Ishikawa (cell line): Measurements from ENCODE around the gene LAMB1.

Experiments
- CEBPB ChIP-seq: IDR thresholded peaks from 2 replicates; pipeline ENCODE4 v1.6.1; 2012
- CREB1 ChIP-seq: IDR thresholded peaks from 2 replicates; pipeline ENCODE4 v1.6.1; 2012; ENCODE audit warnings: low read depth
- EGR1 ChIP-seq: IDR thresholded peaks from 2 replicates; pipeline ENCODE4 v1.6.1; 2012
- EP300 ChIP-seq: IDR thresholded peaks from 2 replicates; pipeline ENCODE4 v1.6.1; 2012; ENCODE audit warnings: borderline replicate concordance
- FOXM1 ChIP-seq: IDR thresholded peaks from 2 replicates; pipeline ENCODE4 v1.6.1; 2012; ENCODE audit warnings: low read depth, borderline replicate concordance
- NFIC ChIP-seq: IDR thresholded peaks from 2 replicates; pipeline ENCODE4 v1.6.1; 2012
- RAD21 ChIP-seq: IDR thresholded peaks from 2 replicates; pipeline ENCODE4 v1.6.1; 2012; ENCODE audit warnings: low read depth
- REST ChIP-seq: IDR thresholded peaks from 2 replicates; pipeline ENCODE4 v1.6.1; 2012; ENCODE audit warnings: low read depth, mild to moderate bottlenecking
- TAF1 ChIP-seq: IDR thresholded peaks from 2 replicates; pipeline ENCODE4 v1.6.1; 2012; ENCODE audit warnings: low read depth, mild to moderate bottlenecking
- TCF12 ChIP-seq: IDR thresholded peaks from 2 replicates; pipeline ENCODE4 v1.6.1; 2012; ENCODE audit warnings: low read depth
- TEAD4 ChIP-seq: IDR thresholded peaks from 2 replicates; pipeline ENCODE4 v1.6.1; 2012
- YY1 ChIP-seq: IDR thresholded peaks from 2 replicates; pipeline ENCODE4 v1.6.1; 2012; ENCODE audit warnings: low read depth
- ZBTB7A ChIP-seq: IDR thresholded peaks from 2 replicates; pipeline ENCODE4 v1.6.1; 2012; ENCODE audit warnings: low read depth
- TF ChIP-seq, protein P1 (sequence below): IDR thresholded peaks from 2 replicates; pipeline ENCODE4 v1.6.1; 2012
- TF ChIP-seq, protein P2 (sequence below): IDR thresholded peaks from 2 replicates; pipeline ENCODE4 v1.6.1; 2012

The LAMB1 gene

GRCh38 chr7:107973861-107974260 is 29.1 kb downstream of the LAMB1 start:
- TF ChIP-seq ZBTB7A, result no peak
- no peak for TF ChIP-seq RAD21
- TF ChIP-seq, protein P1, sequence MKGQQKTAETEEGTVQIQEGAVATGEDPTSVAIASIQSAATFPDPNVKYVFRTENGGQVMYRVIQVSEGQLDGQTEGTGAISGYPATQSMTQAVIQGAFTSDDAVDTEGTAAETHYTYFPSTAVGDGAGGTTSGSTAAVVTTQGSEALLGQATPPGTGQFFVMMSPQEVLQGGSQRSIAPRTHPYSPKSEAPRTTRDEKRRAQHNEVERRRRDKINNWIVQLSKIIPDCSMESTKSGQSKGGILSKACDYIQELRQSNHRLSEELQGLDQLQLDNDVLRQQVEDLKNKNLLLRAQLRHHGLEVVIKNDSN, result no peak
- TF ChIP-seq TEAD4, result no peak
- TF ChIP-seq EP300, result no peak
- TF ChIP-seq CREB1, result no peak
- no peak for TF ChIP-seq REST
- no peak for TF ChIP-seq NFIC
- TF ChIP-seq TCF12, result no peak
- TF ChIP-seq, protein P2, sequence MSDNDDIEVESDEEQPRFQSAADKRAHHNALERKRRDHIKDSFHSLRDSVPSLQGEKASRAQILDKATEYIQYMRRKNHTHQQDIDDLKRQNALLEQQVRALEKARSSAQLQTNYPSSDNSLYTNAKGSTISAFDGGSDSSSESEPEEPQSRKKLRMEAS, result no peak
- no peak for TF ChIP-seq TAF1
- TF ChIP-seq CEBPB, result no peak
- TF ChIP-seq EGR1, result no peak
- TF ChIP-seq FOXM1, result no peak
- TF ChIP-seq YY1, result no peak

DNA sequence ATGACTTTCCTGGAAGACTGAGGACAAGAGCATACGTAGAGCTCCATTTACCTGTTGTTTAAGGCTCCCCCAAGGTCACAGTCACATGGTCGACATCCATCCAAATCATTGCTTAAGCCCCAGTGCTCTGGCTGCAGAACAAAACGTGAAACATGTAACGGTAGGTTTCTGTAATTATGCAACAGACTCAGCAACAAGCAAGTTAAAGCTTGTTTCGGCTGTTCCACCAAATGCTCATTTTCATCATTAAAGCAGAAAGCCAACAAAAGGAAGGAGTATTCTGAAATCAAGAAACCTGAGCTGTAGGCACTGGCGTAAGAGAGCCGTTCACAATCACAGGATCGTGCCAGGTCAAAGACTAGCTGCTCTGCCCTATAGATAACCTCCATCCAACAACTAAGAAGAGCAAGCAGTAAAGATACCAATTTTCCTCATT is 30.0 kb downstream of the LAMB1 start:
- TF ChIP-seq FOXM1 (no peak), ZBTB7A (no peak), TAF1 (no peak), REST (no peak), EP300 (no peak)
- TF ChIP-seq, protein P1, result no peak

DNA sequence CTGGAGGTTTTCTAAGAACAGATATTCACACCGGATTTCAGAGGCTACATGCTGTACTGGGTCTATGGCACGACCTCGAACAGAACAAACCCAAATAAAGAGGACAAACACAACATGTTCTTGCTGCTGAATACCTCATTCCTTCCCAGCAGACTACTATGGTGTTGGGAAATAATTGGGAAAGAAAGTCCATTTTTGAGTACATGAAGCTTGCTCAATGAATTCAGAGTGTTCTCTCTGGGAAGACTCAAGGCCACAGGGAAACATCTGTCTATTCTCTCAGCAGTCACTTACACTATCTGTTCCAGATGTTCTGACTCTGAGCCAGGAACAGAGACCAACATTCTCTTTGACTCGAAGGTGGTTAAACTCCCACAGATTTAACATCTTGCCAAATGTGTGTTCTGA is 30.9 kb downstream of the LAMB1 start:
- TF ChIP-seq ZBTB7A, result no peak
- TF ChIP-seq EP300, result no peak
- TF ChIP-seq REST, result no peak
- TF ChIP-seq, protein P1, result no peak
- TF ChIP-seq, protein P2, result no peak
- no peak for TF ChIP-seq FOXM1
- TF ChIP-seq EGR1, result no peak
- TF ChIP-seq RAD21, result no peak
- no peak for TF ChIP-seq TCF12
- no peak for TF ChIP-seq CREB1
- TF ChIP-seq TEAD4, result no peak
- TF ChIP-seq NFIC, result no peak
- no peak for TF ChIP-seq CEBPB

- TF ChIP-seq, protein P2, result no peak
- TF ChIP-seq TEAD4, result no peak
- TF ChIP-seq, protein P1, result no peak
- no peak for TF ChIP-seq YY1
- no peak for TF ChIP-seq NFIC
- no peak for TF ChIP-seq RAD21
- no peak for TF ChIP-seq TCF12
- TF ChIP-seq REST, result no peak
- no peak for TF ChIP-seq ZBTB7A
- TF ChIP-seq FOXM1, result no peak
- TF ChIP-seq EGR1, result no peak
- TF ChIP-seq CEBPB, result no peak
Measured at GRCh38 chr7:107971613-107972012, 31.3 kb downstream of the LAMB1 start.
